Mesodermal cell (in vitro differentiated cells): ENCODE measurements around the gene SLC35F6.

Experiments
- H3K27ac ChIP-seq: 2 replicates; pipeline ENCODE4 v1.7.0; 2013; ENCODE audit warnings: mild to moderate bottlenecking, low read depth, low read length, moderate library complexity; ENCODE audit not compliant: severe bottlenecking
- H3K36me3 ChIP-seq: 2 replicates; pipeline ENCODE4 v1.7.1; 2013; ENCODE audit warnings: mild to moderate bottlenecking, low read length, moderate library complexity; ENCODE audit not compliant: control insufficient read depth, insufficient read depth
- H3K4me1 ChIP-seq: one replicate; pipeline ENCODE4 v1.7.1; 2013; ENCODE audit warnings: mild to moderate bottlenecking, low read length; ENCODE audit not compliant: insufficient read depth, control insufficient read depth, poor library complexity, severe bottlenecking
- H3K4me3 ChIP-seq: 2 replicates; pipeline ENCODE4 v1.7.0; 2013; ENCODE audit warnings: low read length, control low read depth, mild to moderate bottlenecking; ENCODE audit not compliant: insufficient read depth, poor library complexity, severe bottlenecking; ENCODE audit errors: extremely low read depth
- H3K9me3 ChIP-seq: 2 replicates; pipeline ENCODE4 v1.7.1; 2013; ENCODE audit warnings: mild to moderate bottlenecking, low read length, moderate library complexity; ENCODE audit not compliant: control insufficient read depth
- WGBS, 2 experiments: methylation state at CpG; one replicate each; pipeline ENCODE4 v1.1.5; 2013; ENCODE audit warnings: missing lambda C conversion rate in 2 of 2; ENCODE audit not compliant: insufficient coverage in 2 of 2; 5-methylcytosine and 5-hydroxymethylcytosine counted together

SLC35F6 gene

DNA sequence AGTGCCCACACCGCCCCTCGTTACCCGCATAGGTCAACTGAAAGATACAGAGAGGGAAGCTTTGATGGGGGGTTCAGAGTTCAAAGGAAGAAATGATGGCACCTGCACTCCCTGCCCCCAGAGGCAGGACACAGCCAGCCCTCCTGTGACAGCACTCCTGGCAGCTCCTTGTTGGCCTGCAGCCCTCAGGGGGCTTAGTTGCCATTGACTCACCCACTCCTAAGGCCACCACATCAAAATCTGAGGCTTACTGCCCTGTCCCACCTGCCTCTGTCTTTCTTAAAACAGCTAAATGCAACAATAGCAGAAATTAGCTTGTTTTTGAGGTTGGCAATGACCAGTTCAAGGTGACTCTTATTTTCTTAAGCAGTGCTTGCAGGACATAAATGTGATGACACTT lies 31.6 kb upstream of the SLC35F6 start:
- Histone ChIP-seq H3K36me3 (no peaks in the 10 kb centered on the region), H3K4me3 (no peak overlapping the region), H3K4me1 (no peaks in the 10 kb centered on the region), H3K27ac (no peak overlapping the region), H3K9me3 (no peaks in the 10 kb centered on the region)
- 100% methylated on average over 3 of the region's 3 CpGs for WGBS, 2 experiments

DNA sequence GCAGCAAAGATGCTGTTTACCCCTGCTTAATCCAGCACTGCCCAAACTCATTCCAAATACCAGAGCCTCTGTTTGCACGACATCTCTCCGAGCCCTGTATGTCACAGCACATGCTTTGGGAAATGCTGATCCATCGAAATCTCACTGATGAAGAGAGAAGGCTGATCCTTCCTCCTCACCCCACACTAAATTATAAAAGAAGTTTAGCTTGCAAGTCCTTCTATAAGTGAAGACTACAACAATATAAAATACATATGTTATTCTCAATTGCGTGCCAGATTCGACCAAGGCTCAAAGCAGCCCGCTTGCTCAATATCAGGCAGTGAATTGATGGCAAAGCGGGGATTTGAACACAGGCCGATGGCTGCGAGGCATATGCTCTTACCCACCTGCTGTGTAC lies 30.7 kb upstream of the SLC35F6 start:
- H3K27ac ChIP-seq = no peak overlapping the region

DNA sequence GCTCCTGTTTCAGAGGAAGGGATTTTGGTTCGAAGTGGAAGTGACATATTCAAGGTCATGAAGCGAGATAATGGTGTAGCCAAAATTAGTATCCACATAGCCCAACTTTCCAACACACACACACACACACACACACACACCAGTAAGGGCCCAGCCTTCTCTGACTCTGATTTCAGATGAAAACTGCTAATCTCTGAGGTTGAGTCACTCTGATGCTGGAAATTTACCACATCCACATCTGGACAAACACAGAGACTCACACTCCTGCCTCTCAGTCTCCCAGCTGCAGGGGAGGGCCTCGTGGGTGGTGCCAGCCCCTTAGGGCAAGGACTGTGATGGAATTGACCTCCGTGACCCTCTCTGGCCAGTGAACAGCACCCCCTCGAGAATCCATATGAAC lies 29.0 kb upstream of the SLC35F6 start:
- no peaks in the 10 kb centered on the region for H3K4me1 ChIP-seq
- 83 to 90% methylated on average over 3 of the region's 5 CpGs for WGBS, 2 experiments
- no peak overlapping the region for H3K4me3 ChIP-seq
- no peaks in the 10 kb centered on the region for H3K9me3 ChIP-seq
- H3K36me3 ChIP-seq = no peaks in the 10 kb centered on the region
- H3K27ac ChIP-seq = no peak overlapping the region

More for the DNA sequence above, 30.7 kb upstream of the SLC35F6 start:
- H3K4me1 ChIP-seq = no peaks in the 10 kb centered on the region
- WGBS, 2 experiments = 88 to 98% methylated on average over 5 to 8 of the region's 9 CpGs
- no peak overlapping the region for H3K4me3 ChIP-seq
- H3K9me3 ChIP-seq = no peaks in the 10 kb centered on the region
- H3K36me3 ChIP-seq = no peaks in the 10 kb centered on the region

DNA sequence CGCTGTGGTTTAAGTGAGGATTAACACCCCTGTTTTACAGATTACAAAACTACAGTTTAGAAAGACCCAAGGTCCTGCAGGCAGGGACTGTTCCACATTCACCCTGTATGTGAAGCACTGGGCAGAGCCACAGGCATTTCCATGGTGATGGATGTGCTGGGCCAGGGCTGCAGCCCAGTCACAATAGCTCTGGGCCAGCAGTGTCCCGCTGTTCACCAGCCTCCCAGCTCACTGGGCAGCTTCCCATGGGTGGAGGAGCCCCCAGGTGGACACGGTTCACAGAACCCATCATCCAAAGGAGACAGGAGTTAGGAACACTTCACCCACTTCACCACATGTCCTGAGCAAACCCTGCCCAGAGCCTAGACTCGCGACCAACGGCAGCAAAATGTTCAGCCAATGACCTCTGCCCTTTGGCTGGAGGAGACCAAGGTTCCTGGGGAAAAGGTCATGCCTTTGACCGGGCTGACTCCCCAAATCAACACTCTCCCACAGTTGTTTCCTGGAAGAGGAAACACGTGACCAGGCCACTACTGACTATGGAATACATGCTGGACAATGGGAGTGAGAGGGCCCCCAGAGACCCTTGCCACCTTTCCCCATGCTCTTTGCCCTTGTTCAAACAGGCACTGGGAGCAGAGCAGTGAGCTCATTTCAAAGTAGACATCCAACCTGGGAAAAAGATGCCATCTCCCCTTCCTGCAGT lies 28.0 kb upstream of the SLC35F6 start:
- Histone ChIP-seq H3K9me3 (no peaks in the 10 kb centered on the region), H3K36me3 (no peaks in the 10 kb centered on the region), H3K4me3 (no peak overlapping the region), H3K4me1 (no peaks in the 10 kb centered on the region), H3K27ac (no peak overlapping the region)
- 80 to 88% methylated on average over 5 to 6 of the region's 8 CpGs for WGBS, 2 experiments

DNA sequence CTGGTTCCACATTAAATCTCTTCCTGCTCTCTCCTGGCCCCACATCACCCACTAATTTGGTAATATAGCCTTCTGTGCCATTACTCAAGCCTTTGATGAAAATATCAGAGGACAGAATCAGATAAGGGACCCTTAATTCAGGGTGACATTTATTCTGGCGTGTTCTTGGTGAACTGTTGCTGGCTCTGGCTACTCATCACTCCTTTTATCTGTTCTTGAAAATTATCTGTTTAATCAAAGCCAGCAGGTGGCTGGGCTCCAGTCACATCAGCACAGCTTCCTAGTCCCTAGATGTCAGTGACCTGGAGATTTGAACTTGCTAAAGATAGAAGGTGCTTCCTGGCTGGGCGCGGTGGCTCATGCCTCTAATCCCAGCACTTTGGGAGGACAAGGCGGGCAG lies 26.9 kb upstream of the SLC35F6 start:
- Histone ChIP-seq H3K4me3 (no peak overlapping the region), H3K9me3 (no peaks in the 10 kb centered on the region), H3K4me1 (no peaks in the 10 kb centered on the region), H3K27ac (no peak overlapping the region), H3K36me3 (no peaks in the 10 kb centered on the region)
- 100% methylated on average over 3 of the region's 4 CpGs; no CpG with 5 or more reads in 1 of the 2 experiments for WGBS, 2 experiments

DNA sequence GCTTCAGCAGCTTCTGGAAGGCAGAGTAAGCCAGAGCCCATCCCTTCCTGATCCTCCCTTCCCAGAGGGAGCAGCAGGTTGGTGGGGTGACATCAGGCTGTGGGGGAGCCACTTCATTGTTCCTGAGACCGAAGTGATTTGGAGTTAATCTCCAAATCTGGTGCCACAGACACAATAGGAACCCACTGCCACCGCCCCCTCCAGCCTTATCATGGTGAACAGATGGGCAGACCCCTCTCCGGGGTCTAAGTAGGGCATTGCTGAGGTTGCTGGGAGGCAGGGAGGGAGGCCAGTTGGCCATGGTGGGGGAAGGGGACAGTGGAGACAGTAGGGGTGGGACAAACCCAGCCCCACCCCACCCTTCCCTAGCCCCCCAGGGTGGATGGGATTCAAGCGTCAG lies 25.6 kb upstream of the SLC35F6 start:
- H3K4me1 ChIP-seq = no peaks in the 10 kb centered on the region
- no peaks in the 10 kb centered on the region for H3K9me3 ChIP-seq
- no peak overlapping the region for H3K27ac ChIP-seq
- no peaks in the 10 kb centered on the region for H3K36me3 ChIP-seq
- H3K4me3 ChIP-seq = no peak overlapping the region
- 84 to 88% methylated on average over 3 of the region's 4 CpGs for WGBS, 2 experiments

DNA sequence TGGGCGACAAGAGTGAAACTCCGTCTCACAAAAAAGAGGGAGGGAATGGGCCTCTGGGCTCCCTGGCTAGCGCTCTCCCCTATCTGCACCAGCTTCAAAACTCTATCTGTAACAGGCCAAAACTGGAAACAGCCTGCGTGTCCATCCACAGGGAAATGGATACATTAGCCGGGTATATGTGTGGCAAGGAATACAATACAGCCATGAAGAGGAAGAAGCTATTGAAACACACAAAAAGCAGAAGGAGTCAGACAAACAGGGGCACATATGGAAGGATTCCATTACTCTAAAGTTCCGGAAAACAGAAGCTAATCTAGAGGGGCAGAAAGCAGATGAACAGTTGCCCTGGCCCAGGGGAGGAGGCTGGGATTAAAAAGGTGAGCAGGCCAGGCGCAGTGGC lies 24.6 kb upstream of the SLC35F6 start:
- H3K36me3 ChIP-seq = no peaks in the 10 kb centered on the region
- no peaks in the 10 kb centered on the region for H3K4me1 ChIP-seq
- 87 to 95% methylated on average over 3 to 6 of the region's 7 CpGs for WGBS, 2 experiments
- H3K4me3 ChIP-seq = no peak overlapping the region
- H3K9me3 ChIP-seq = no peaks in the 10 kb centered on the region
- H3K27ac ChIP-seq = no peak overlapping the region

DNA sequence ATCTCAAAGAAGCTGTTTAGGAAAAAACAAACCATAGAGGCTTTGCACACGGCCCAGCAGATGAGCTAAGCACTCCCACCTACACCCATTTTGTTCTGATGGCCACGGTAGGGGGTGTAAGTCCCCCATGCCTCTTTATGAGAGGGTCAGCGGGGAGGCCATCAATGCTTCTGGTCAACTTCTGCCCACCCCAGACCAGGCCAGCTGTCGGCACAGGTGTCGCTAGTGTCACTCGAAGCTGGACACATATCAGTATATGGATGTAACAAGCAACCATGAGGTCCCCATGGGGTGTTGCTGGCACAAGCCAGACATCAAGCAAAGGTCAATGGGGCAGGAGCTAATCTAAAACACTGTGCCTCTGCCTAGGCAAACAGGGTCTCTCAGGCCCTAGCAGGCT lies 23.7 kb upstream of the SLC35F6 start:
- no peaks in the 10 kb centered on the region for H3K36me3 ChIP-seq
- no peak overlapping the region for H3K4me3 ChIP-seq
- no peaks in the 10 kb centered on the region for H3K9me3 ChIP-seq
- H3K27ac ChIP-seq = no peak overlapping the region
- 95% methylated on average over 3 to 4 of the region's 6 CpGs for WGBS, 2 experiments
- H3K4me1 ChIP-seq = no peaks in the 10 kb centered on the region

DNA sequence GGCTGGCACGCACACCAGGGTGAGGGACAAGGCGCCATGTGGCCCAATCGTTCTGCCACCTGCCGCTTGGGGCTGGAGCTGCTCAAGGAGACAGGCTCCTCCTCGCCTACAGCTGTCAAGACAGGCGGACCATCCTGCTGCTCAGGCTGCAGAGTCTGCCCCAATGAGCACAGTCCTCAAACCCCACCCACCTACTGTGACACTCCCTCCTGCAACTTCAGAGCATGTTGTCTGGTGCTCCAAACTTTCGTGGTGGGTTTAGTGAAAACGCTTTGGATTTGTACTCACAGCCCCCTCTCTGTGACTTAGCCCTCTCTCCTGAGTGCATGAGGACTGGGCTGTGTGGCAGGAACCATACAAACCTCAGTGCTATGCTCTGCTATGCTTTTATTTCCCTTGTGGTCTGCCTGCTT lies 23.2 kb upstream of the SLC35F6 start:
- 74 to 77% methylated on average over 6 to 8 of the region's 8 CpGs for whole genome bisulfite sequencing, 2 experiments
- H3K9me3 ChIP-seq = no peaks in the 10 kb centered on the region
- no peak overlapping the region for H3K4me3 ChIP-seq
- H3K4me1 ChIP-seq = no peaks in the 10 kb centered on the region
- H3K36me3 ChIP-seq = no peaks in the 10 kb centered on the region
- H3K27ac ChIP-seq = no peak overlapping the region

DNA sequence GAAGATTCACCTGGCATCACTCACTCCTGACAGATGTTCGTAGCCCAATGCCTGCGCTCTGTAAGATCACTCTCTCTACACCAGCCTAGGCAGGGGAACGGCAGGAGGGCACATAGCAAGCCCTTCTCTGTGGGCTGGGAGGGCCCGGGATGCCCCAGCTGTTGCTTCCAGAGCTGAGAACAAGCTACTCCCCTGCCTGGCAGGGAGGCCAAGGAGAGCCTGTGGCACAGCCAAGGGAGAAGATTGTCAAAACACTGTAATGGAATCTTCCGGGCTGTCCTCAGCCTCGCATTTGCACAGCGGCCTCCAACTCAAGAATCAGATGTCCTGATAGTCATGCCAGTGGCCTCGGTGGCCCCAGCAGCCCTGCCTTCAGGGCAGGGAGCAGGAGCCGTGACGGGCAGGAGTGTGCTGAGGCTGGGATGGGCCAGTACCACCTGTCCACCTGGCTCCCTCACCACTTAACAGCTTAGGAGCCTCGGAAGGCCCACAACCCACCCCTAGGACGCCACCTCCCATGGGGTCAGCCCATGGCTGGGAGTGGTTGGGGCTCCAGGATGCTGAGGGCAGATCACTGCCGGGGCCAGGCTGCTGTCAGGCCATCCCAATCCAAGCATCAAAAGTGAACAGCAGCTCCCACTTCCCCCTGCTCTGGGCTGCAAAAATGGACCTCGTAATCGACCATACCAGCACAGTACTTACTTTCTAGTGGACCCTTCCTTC lies 21.9 kb upstream of the SLC35F6 start:
- Histone ChIP-seq H3K36me3 (no peaks in the 10 kb centered on the region), H3K27ac (no peak overlapping the region), H3K4me1 (no peaks in the 10 kb centered on the region), H3K9me3 (no peaks in the 10 kb centered on the region), H3K4me3 (no peak overlapping the region)
- 90 to 93% methylated on average over 12 to 13 of the region's 15 CpGs for WGBS, 2 experiments

DNA sequence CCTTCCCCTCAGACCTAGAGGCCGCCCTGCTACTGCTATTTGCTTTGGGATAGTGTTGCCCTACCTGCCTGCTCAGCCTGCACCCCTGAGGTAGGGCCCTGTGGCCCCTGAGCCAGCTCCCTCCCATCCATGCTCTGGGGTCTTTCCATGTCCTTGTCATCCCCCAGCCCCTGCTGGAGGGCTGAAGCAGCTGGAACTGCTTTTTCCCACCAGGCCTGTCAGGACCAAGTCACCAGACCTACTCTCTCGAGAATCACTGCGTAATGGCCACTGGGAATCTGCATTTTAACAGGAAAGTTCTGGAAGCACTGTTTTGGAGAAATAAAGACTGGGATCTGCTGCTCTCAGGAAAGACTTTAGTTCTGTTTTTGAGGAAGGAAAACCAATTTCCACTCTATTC lies 20.2 kb upstream of the SLC35F6 start:
- Histone ChIP-seq H3K4me3 (no peak overlapping the region), H3K9me3 (no peaks in the 10 kb centered on the region), H3K4me1 (no peaks in the 10 kb centered on the region), H3K36me3 (no peaks in the 10 kb centered on the region), H3K27ac (no peak overlapping the region)
- WGBS, 2 experiments = 100% methylated on average over 2 to 3 of the region's 3 CpGs
